HEK293 (cell line): Measurements from ENCODE around the gene CYB5D1.

ENCODE experiments used
- BCL11A ChIP-seq: fragments of 450-650 bp; formaldehyde crosslinking; IDR thresholded peaks from 2 replicates; pipeline ENCODE4 v1.5.1; 2016; ENCODE audit warnings: low read depth, missing biosample characterization, missing genetic modification characterization
- BCL11B ChIP-seq: fragments of 450-650 bp; formaldehyde crosslinking; IDR thresholded peaks from 2 replicates; pipeline ENCODE4 v1.5.1; 2016; ENCODE audit warnings: low read depth, missing biosample characterization, missing genetic modification characterization
- HOXC10 ChIP-seq: sonication (generic); formaldehyde crosslinking; IDR thresholded peaks from 2 replicates; pipeline ENCODE4 v1.8.1; 2023; ENCODE audit warnings: mild to moderate bottlenecking, missing genetic modification reagents
- KLF1 ChIP-seq: fragments of 450-650 bp; formaldehyde crosslinking; IDR thresholded peaks from 2 replicates; pipeline ENCODE4 v1.5.1; 2016; ENCODE audit warnings: missing biosample characterization, missing genetic modification characterization
- KLF9 ChIP-seq: fragments of 450-650 bp; formaldehyde crosslinking; IDR thresholded peaks from 2 replicates; pipeline ENCODE4 v1.5.1; 2016; ENCODE audit warnings: missing biosample characterization, missing genetic modification characterization, low read depth
- SP3 ChIP-seq: fragments of 450-650 bp; formaldehyde crosslinking; IDR thresholded peaks from 2 replicates; pipeline ENCODE4 v1.5.1; 2016; ENCODE audit warnings: missing biosample characterization, missing genetic modification characterization
- SP7 ChIP-seq: fragments of 450-650 bp; formaldehyde crosslinking; IDR thresholded peaks from 2 replicates; pipeline ENCODE4 v1.5.1; 2016; ENCODE audit warnings: missing biosample characterization, missing genetic modification characterization
- WT1 ChIP-seq: fragments of 450-650 bp; formaldehyde crosslinking; IDR thresholded peaks from 2 replicates; pipeline ENCODE4 v1.5.1; 2016; ENCODE audit warnings: missing biosample characterization, missing genetic modification characterization
- ZFHX2 ChIP-seq: fragments of 450-650 bp; formaldehyde crosslinking; conservative IDR thresholded peaks from 2 replicates; pipeline ENCODE4 v1.5.1; 2016; ENCODE audit warnings: missing biosample characterization, missing genetic modification characterization
- ZIC2 ChIP-seq: fragments of 450-650 bp; formaldehyde crosslinking; IDR thresholded peaks from 2 replicates; pipeline ENCODE4 v1.5.1; 2016; ENCODE audit warnings: missing biosample characterization, missing genetic modification characterization
- ZNF112 ChIP-seq: fragments of 450-650 bp; formaldehyde crosslinking; IDR thresholded peaks from 2 replicates; pipeline ENCODE4 v1.5.0; 2017; ENCODE audit warnings: missing biosample characterization, missing genetic modification characterization
- ZNF114 ChIP-seq: fragments of 450-650 bp; formaldehyde crosslinking; IDR thresholded peaks from 2 replicates; pipeline ENCODE4 v1.5.0; 2017; ENCODE audit warnings: missing biosample characterization, missing genetic modification characterization
- ZNF132 ChIP-seq: fragments of 450-650 bp; formaldehyde crosslinking; IDR thresholded peaks from 2 replicates; pipeline ENCODE4 v1.5.1; 2017; ENCODE audit warnings: missing biosample characterization, missing genetic modification characterization, borderline replicate concordance
- ZNF2 ChIP-seq: fragments of 450-650 bp; formaldehyde crosslinking; IDR thresholded peaks from 2 replicates; pipeline ENCODE4 v1.5.1; 2016; ENCODE audit warnings: missing biosample characterization, missing genetic modification characterization
- ZNF223 ChIP-seq: fragments of 450-650 bp; formaldehyde crosslinking; IDR thresholded peaks from 2 replicates; pipeline ENCODE4 v1.5.1; 2016; ENCODE audit warnings: missing biosample characterization, missing genetic modification characterization
- ZNF239 ChIP-seq: fragments of 450-650 bp; formaldehyde crosslinking; IDR thresholded peaks from 2 replicates; pipeline ENCODE4 v1.5.1; 2016; ENCODE audit warnings: missing biosample characterization, missing genetic modification characterization
- ZNF391 ChIP-seq: fragments of 450-650 bp; formaldehyde crosslinking; IDR thresholded peaks from 2 replicates; pipeline ENCODE4 v1.5.1; 2016; ENCODE audit warnings: low read depth, missing biosample characterization, missing genetic modification characterization, borderline replicate concordance
- ZNF423 ChIP-seq: fragments of 450-650 bp; formaldehyde crosslinking; IDR thresholded peaks from 2 replicates; pipeline ENCODE4 v1.5.1; 2016; ENCODE audit warnings: missing biosample characterization, missing genetic modification characterization
- ZNF426 ChIP-seq: fragments of 450-650 bp; formaldehyde crosslinking; IDR thresholded peaks from 2 replicates; pipeline ENCODE4 v1.5.1; 2017; ENCODE audit warnings: missing biosample characterization, missing genetic modification characterization, mild to moderate bottlenecking, inconsistent platforms, moderate library complexity
- ZNF514 ChIP-seq: fragments of 450-650 bp; formaldehyde crosslinking; IDR thresholded peaks from 2 replicates; pipeline ENCODE4 v1.5.1; 2016; ENCODE audit warnings: missing biosample characterization, missing genetic modification characterization
- ZNF558 ChIP-seq: fragments of 450-650 bp; formaldehyde crosslinking; IDR thresholded peaks from 2 replicates; pipeline ENCODE4 v1.5.1; 2016; ENCODE audit warnings: missing biosample characterization, missing genetic modification characterization
- ZNF600 ChIP-seq: fragments of 450-650 bp; formaldehyde crosslinking; IDR thresholded peaks from 2 replicates; pipeline ENCODE4 v1.5.1; 2016; ENCODE audit warnings: missing biosample characterization, missing genetic modification characterization
- ZNF701 ChIP-seq: fragments of 450-650 bp; formaldehyde crosslinking; IDR thresholded peaks from 2 replicates; pipeline ENCODE4 v1.5.1; 2016; ENCODE audit warnings: missing biosample characterization, missing genetic modification characterization
- ZNF776 ChIP-seq: fragments of 450-650 bp; formaldehyde crosslinking; IDR thresholded peaks from 2 replicates; pipeline ENCODE4 v1.5.0; 2017; ENCODE audit warnings: missing biosample characterization, missing genetic modification characterization, borderline replicate concordance
- ZNF791 ChIP-seq: fragments of 450-650 bp; formaldehyde crosslinking; IDR thresholded peaks from 2 replicates; pipeline ENCODE4 v1.5.1; 2016; ENCODE audit warnings: missing biosample characterization, missing genetic modification characterization
- ZNF837 ChIP-seq: fragments of 450-650 bp; formaldehyde crosslinking; IDR thresholded peaks from 2 replicates; pipeline ENCODE4 v1.5.1; 2016; ENCODE audit warnings: missing biosample characterization, missing genetic modification characterization
- TF ChIP-seq, protein P1 (sequence below): fragments of 450-650 bp; formaldehyde crosslinking; IDR thresholded peaks from 2 replicates; pipeline ENCODE4 v1.5.1; 2016; ENCODE audit warnings: missing biosample characterization, missing genetic modification characterization
- TF ChIP-seq, protein P2 (sequence below): fragments of 450-650 bp; formaldehyde crosslinking; IDR thresholded peaks from 2 replicates; pipeline ENCODE4 v1.5.1; 2016; ENCODE audit warnings: missing biosample characterization, missing genetic modification characterization
- TF ChIP-seq, protein P3 (sequence below): fragments of 450-650 bp; formaldehyde crosslinking; IDR thresholded peaks from 2 replicates; pipeline ENCODE4 v1.5.0; 2017; ENCODE audit warnings: missing biosample characterization, missing genetic modification characterization, borderline replicate concordance
- TF ChIP-seq, protein P4 (sequence below): fragments of 450-650 bp; formaldehyde crosslinking; IDR thresholded peaks from 2 replicates; pipeline ENCODE4 v1.5.1; 2017; ENCODE audit warnings: missing biosample characterization, missing genetic modification characterization
- TF ChIP-seq, protein P5 (sequence below): fragments of 450-650 bp; formaldehyde crosslinking; IDR thresholded peaks from 2 replicates; pipeline ENCODE4 v1.5.1; 2016; ENCODE audit warnings: missing biosample characterization, missing genetic modification characterization
- TF ChIP-seq, protein P6 (sequence below): fragments of 450-650 bp; formaldehyde crosslinking; IDR thresholded peaks from 2 replicates; pipeline ENCODE4 v1.5.1; 2017; ENCODE audit warnings: missing biosample characterization, missing genetic modification characterization

CYB5D1 gene

DNA sequence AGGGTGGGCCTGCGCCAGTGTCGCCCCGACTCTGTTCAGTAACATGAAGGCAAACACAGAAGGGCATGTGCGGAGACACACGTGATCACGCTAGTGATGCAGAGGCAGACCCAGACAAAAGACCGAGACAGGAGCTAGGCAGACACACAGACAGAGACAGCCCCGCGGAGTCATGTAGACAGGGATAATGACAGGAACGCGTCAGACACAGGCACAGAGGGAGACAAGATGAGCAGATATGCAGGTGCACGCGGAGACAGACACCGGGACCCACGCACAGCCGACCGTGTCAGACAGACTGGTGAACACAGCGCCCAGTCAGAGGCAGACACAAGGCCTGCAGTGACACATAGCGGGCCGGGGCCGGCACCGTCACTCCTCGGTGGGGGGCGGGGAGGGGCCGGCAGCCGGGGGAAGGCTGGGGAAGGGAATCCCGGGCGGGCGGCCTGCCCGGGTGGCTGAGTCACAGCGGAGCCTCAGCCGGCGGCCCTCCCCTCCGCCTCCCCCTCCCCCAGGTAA is 16.3 kb upstream of the CYB5D1 start (continued):
- TF ChIP-seq ZNF837 (tag by site-specific recombination) (no peak), ZNF426 (tag by site-specific recombination) (no peak), WT1 (tag by site-specific recombination) (no peak), BCL11B (tag by site-specific recombination) (no peak), ZNF2 (tag by site-specific recombination) (peak; percentile 25; the same call in 1 of the 2 replicates), ZNF514 (no peak), ZNF776 (tag by site-specific recombination) (no peak), ZNF600 (peak; percentile 96), ZNF423 (no peak), ZNF223 (tag by site-specific recombination) (no peak; the same call in 1 of the 2 replicates), HOXC10 (CRISPR knock-in tag) (no peak), KLF9 (tag by site-specific recombination) (peak; percentile 13), ZNF791 (tag by site-specific recombination) (no peak), ZNF112 (no peak), SP3 (tag by site-specific recombination) (no peak), ZNF391 (tag by site-specific recombination) (0 out of 2 replicates have a peak, but pooled peaks have one; percentile 38), ZNF558 (tag by site-specific recombination) (no peak), ZFHX2 (tag by site-specific recombination) (no peak), ZNF239 (tag by site-specific recombination) (no peak), ZNF701 (tag by site-specific recombination) (no peak), KLF1 (tag by site-specific recombination) (peak; percentile 70), ZNF114 (no peak), ZNF132 (tag by site-specific recombination) (no peak), ZIC2 (tag by site-specific recombination) (no peak), SP7 (no peak; the same call in 1 of the 2 replicates), BCL11A (no peak)
- TF ChIP-seq, protein P1, sequence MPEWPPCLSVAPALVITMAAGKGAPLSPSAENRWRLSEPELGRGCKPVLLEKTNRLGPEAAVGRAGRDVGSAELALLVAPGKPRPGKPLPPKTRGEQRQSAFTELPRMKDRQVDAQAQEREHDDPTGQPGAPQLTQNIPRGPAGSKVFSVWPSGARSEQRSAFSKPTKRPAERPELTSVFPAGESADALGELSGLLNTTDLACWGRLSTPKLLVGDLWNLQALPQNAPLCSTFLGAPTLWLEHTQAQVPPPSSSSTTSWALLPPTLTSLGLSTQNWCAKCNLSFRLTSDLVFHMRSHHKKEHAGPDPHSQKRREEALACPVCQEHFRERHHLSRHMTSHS (tag by site-specific recombination) = no peak
- TF ChIP-seq, protein P2, sequence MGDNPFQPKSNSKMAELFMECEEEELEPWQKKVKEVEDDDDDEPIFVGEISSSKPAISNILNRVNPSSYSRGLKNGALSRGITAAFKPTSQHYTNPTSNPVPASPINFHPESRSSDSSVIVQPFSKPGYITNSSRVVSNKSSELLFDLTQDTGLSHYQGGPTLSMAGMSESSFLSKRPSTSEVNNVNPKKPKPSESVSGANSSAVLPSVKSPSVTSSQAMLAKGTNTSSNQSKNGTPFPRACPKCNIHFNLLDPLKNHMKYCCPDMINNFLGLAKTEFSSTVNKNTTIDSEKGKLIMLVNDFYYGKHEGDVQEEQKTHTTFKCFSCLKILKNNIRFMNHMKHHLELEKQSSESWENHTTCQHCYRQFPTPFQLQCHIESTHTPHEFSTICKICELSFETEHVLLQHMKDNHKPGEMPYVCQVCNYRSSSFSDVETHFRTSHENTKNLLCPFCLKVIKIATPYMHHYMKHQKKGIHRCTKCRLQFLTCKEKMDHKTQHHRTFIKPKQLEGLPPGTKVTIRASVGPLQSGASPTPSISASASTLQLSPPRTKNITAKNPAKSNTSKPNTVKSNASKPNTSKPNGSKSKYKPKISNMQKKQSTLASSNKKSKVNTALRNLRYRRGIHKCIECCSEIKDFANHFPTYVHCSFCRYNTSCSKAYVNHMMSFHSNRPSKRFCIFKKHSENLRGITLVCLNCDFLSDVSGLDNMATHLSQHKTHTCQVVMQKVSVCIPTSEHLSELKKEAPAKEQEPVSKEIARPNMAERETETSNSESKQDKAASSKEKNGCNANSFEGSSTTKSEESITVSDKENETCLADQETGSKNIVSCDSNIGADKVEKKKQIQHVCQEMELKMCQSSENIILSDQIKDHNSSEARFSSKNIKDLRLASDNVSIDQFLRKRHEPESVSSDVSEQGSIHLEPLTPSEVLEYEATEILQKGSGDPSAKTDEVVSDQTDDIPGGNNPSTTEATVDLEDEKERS (tag by site-specific recombination) = no peak
- TF ChIP-seq, protein P3, sequence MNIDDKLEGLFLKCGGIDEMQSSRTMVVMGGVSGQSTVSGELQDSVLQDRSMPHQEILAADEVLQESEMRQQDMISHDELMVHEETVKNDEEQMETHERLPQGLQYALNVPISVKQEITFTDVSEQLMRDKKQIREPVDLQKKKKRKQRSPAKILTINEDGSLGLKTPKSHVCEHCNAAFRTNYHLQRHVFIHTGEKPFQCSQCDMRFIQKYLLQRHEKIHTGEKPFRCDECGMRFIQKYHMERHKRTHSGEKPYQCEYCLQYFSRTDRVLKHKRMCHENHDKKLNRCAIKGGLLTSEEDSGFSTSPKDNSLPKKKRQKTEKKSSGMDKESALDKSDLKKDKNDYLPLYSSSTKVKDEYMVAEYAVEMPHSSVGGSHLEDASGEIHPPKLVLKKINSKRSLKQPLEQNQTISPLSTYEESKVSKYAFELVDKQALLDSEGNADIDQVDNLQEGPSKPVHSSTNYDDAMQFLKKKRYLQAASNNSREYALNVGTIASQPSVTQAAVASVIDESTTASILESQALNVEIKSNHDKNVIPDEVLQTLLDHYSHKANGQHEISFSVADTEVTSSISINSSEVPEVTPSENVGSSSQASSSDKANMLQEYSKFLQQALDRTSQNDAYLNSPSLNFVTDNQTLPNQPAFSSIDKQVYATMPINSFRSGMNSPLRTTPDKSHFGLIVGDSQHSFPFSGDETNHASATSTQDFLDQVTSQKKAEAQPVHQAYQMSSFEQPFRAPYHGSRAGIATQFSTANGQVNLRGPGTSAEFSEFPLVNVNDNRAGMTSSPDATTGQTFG (tag by site-specific recombination) = no peak
- TF ChIP-seq, protein P4, sequence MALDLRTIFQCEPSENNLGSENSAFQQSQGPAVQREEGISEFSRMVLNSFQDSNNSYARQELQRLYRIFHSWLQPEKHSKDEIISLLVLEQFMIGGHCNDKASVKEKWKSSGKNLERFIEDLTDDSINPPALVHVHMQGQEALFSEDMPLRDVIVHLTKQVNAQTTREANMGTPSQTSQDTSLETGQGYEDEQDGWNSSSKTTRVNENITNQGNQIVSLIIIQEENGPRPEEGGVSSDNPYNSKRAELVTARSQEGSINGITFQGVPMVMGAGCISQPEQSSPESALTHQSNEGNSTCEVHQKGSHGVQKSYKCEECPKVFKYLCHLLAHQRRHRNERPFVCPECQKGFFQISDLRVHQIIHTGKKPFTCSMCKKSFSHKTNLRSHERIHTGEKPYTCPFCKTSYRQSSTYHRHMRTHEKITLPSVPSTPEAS = no peak
- TF ChIP-seq, protein P5, sequence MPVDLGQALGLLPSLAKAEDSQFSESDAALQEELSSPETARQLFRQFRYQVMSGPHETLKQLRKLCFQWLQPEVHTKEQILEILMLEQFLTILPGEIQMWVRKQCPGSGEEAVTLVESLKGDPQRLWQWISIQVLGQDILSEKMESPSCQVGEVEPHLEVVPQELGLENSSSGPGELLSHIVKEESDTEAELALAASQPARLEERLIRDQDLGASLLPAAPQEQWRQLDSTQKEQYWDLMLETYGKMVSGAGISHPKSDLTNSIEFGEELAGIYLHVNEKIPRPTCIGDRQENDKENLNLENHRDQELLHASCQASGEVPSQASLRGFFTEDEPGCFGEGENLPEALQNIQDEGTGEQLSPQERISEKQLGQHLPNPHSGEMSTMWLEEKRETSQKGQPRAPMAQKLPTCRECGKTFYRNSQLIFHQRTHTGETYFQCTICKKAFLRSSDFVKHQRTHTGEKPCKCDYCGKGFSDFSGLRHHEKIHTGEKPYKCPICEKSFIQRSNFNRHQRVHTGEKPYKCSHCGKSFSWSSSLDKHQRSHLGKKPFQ (tag by site-specific recombination) = no peak
- TF ChIP-seq, protein P6, sequence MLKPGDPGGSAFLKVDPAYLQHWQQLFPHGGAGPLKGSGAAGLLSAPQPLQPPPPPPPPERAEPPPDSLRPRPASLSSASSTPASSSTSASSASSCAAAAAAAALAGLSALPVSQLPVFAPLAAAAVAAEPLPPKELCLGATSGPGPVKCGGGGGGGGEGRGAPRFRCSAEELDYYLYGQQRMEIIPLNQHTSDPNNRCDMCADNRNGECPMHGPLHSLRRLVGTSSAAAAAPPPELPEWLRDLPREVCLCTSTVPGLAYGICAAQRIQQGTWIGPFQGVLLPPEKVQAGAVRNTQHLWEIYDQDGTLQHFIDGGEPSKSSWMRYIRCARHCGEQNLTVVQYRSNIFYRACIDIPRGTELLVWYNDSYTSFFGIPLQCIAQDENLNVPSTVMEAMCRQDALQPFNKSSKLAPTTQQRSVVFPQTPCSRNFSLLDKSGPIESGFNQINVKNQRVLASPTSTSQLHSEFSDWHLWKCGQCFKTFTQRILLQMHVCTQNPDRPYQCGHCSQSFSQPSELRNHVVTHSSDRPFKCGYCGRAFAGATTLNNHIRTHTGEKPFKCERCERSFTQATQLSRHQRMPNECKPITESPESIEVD (tag by site-specific recombination) = no peak
